Sigmoid colon (tissue), 7 donors: Measurements from ENCODE around the gene TPRX1. TPM values are rescaled to one million over a fixed set of nuclear protein-coding genes. Genes with fewer than 3 reads are reported as not detected.
"Not testable (repeated sequence)": the region's sequence is repeated elsewhere in the genome, so short reads cannot be mapped to it uniquely, and the experiment has no call there.

ENCODE experiments used
- DNase-seq: peaks from one replicate; pipeline ENCODE4 v3.0.0-alpha.2; 2019
- H3K27ac ChIP-seq, 4 donors: fragments of 200-600 bp; sonication (generic); one replicate each; pipeline ENCODE4 v1.5.1; 2016 to 2019; ENCODE audit warnings: mild to moderate bottlenecking in 1 of 4
- H3K27me3 ChIP-seq, 3 donors: fragments of 200-600 bp; sonication (generic); one replicate each; pipeline ENCODE4 v1.5.1; 2019; ENCODE audit warnings: mild to moderate bottlenecking in 1 of 3
- H3K36me3 ChIP-seq, 4 donors: fragments of 200-600 bp; sonication (generic); one replicate each; pipeline ENCODE4 v1.5.1; 2016 to 2019
- H3K4me1 ChIP-seq, 4 donors: fragments of 200-600 bp; sonication (generic); one replicate each; pipeline ENCODE4 v1.5.1; 2017 to 2019
- H3K4me3 ChIP-seq, 4 donors: fragments of 200-600 bp; sonication (generic); one replicate each; pipeline ENCODE4 v1.5.1; 2017 to 2019; ENCODE audit warnings: mild to moderate bottlenecking in 2 of 4, moderate library complexity in 1 of 4
- H3K9me3 ChIP-seq, 4 donors: fragments of 200-600 bp in 3 of 4; sonication (generic) in 3 of 4; one replicate each; pipeline versions ENCODE4 v1.5.1 to v1.6.1; 2013 to 2019
- EP300 ChIP-seq, 4 donors: sonication (generic); formaldehyde crosslinking; IDR thresholded peaks; one replicate each; pipeline ENCODE4 v1.6.1; 2017; ENCODE audit warnings: antibody characterized with exemption in 4 of 4
- POLR2A ChIP-seq, 2 donors: fragments of 450-650 bp; IDR thresholded peaks; one replicate each; pipeline ENCODE4 v1.6.1; 2016; ENCODE audit warnings: antibody characterized with exemption in 2 of 2, mild to moderate bottlenecking in 2 of 2, moderate library complexity in 2 of 2
- POLR2AphosphoS5 ChIP-seq, 4 donors: sonication (generic); formaldehyde crosslinking; IDR thresholded peaks; one replicate each; pipeline ENCODE4 v1.6.1; 2017; ENCODE audit warnings: antibody characterized with exemption in 4 of 4
- WGBS, 2 donors: extraction: QIAGEN DNeasy Blood & Tissue Kit; methylation state at CpG; one replicate each; pipeline ENCODE4 v1.1.7; 2013; 5-methylcytosine and 5-hydroxymethylcytosine counted together
- intact Hi-C: fragments of 100-400 bp; cut with DNase I; formaldehyde crosslinking; loops from one replicate; pipeline ENCODE4 v1.15.1; 2023
- polyA plus RNA-seq, 3 donors: library from polyadenylated mRNA; stranded (reverse); fragments of 200-250 nt; gene quantifications; one replicate each; pipeline ENCODE4 v1.2.3, GENCODE V29; 2013
- total RNA-seq, 4 donors: library from RNA; depleted of rRNA; stranded (reverse); fragments of >200 nt; gene quantifications; one replicate each; pipeline ENCODE4 v1.1.0, GENCODE V29; 2016
- TF ChIP-seq, protein P1 (sequence below), 4 experiments: fragments of 450-650 bp in 3 of 4; fragments of 200-600 bp in 1 of 4; IDR thresholded peaks; one replicate each; pipeline ENCODE4 v1.5.1; 2016 to 2019; ENCODE audit warnings: antibody characterized with exemption in 4 of 4, mild to moderate bottlenecking in 3 of 4, moderate library complexity in 2 of 4
- donor health status: healthy with polysubstance abuse.
- donor health status: Bipolar disorder and iron deficiency.
- donor health status: healthy.

The TPRX1 gene
- total and polyA plus RNA-seq, 7 donors = not detected

DNA sequence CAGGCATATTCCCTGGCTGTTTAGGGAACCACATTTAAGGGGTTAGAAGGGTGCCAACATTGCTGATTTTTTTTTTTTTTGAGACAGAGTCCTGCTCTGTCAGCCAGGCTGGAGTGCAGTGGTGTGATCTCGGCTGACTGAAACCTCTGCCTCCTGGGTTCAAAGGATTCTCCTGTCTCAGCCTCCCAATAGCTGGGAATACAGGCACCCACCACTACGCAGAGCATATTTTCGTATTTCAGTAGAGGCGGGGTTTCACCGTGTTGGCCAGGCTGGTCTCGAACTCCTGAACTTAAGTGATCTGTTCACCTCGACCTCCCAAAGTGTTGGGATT is 9.6 kb upstream of the TPRX1 start:
- intact Hi-C loops = loop anchor here (5.0 kb wide), 1 partner anchor 48 kb away; no protein-coding TSS in a partner anchor

DNA sequence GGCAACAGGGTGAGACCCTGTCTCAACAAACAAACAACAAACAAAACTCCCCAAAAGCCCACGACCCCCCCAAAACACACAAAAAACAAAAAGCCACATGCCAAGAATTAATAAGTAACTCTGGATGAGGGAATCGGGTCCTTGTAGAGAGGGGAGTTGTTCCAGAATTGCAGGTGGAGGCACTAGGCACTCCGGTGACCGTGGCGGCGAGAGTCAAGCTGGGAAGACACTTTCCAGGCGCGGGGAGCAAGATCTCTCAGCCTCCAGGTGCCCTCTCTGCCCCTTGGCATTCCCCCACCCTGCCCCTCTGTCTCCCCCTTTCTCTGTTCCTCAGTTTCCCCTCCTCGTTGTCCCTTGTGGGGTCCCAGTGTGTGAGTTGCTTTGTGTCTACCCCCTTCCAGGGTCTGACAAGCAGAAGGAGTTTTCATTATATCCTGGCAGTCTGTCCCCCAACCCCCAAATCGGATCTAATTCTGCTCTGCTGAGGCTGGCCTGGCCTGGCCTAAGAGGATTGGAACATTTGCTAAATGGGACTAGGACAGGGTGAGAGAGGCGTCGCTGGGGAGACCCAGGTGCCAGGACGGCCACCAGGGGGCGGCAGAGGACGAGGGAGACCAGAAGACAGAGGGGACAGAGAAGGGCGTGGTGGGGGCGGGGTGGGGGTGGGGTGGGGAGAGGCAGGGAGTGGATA is 9.1 kb upstream of the TPRX1 start:
- intact Hi-C loops = loop anchor here (5.0 kb wide), 1 partner anchor 49 kb away; no protein-coding TSS in a partner anchor
- Histone ChIP-seq H3K4me3 (no peak overlapping the region), H3K36me3 (no peaks in the 10 kb centered on the region), H3K4me1 (no peaks in the 10 kb centered on the region), H3K27ac (no peak overlapping the region), H3K9me3 (no peaks in the 10 kb centered on the region), H3K27me3 (peaks cover 0 to 4% (median 0%) of the 10 kb centered on the region in 3 donors)
- peak; percentile 73 for DNase-seq
- 18 to 32% methylated on average over 17 of the region's 17 CpGs for WGBS, 2 donors
- TF ChIP-seq EP300 (IDR thresholded peaks at IDR 0.05) (no peak), POLR2A (IDR thresholded peaks at IDR 0.05) (no peak)
- TF ChIP-seq, protein P1, sequence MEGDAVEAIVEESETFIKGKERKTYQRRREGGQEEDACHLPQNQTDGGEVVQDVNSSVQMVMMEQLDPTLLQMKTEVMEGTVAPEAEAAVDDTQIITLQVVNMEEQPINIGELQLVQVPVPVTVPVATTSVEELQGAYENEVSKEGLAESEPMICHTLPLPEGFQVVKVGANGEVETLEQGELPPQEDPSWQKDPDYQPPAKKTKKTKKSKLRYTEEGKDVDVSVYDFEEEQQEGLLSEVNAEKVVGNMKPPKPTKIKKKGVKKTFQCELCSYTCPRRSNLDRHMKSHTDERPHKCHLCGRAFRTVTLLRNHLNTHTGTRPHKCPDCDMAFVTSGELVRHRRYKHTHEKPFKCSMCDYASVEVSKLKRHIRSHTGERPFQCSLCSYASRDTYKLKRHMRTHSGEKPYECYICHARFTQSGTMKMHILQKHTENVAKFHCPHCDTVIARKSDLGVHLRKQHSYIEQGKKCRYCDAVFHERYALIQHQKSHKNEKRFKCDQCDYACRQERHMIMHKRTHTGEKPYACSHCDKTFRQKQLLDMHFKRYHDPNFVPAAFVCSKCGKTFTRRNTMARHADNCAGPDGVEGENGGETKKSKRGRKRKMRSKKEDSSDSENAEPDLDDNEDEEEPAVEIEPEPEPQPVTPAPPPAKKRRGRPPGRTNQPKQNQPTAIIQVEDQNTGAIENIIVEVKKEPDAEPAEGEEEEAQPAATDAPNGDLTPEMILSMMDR (IDR thresholded peaks at IDR 0.05) = peak in 2 of 4 experiments; percentile 8 to 52

More for the DNA sequence above, 9.6 kb upstream of the TPRX1 start:
- no peaks in the 10 kb centered on the region for H3K4me1 ChIP-seq
- no peak overlapping the region for H3K4me3 ChIP-seq
- TF ChIP-seq, protein P1 (IDR thresholded peaks at IDR 0.05) = no peak
- no peak for TF ChIP-seq POLR2A (IDR thresholded peaks at IDR 0.05)
- no peak for TF ChIP-seq EP300 (IDR thresholded peaks at IDR 0.05)
- TF ChIP-seq POLR2AphosphoS5 (IDR thresholded peaks at IDR 0.05) = no peak
- H3K27ac ChIP-seq = no peak overlapping the region
- 49 to 53% methylated on average over 7 of the region's 7 CpGs for WGBS, 2 donors
- no peak for DNase-seq
- H3K27me3 ChIP-seq = peaks cover 0 to 9% (median 0%) of the 10 kb centered on the region in 3 donors
- no peaks in the 10 kb centered on the region for H3K36me3 ChIP-seq
- H3K9me3 ChIP-seq = no peaks in the 10 kb centered on the region

GRCh38 chr19:47806435-47806834 is 2.1 kb upstream of the TPRX1 start:
- TF ChIP-seq EP300 (IDR thresholded peaks at IDR 0.05) (no peak), POLR2A (IDR thresholded peaks at IDR 0.05) (no peak), POLR2AphosphoS5 (IDR thresholded peaks at IDR 0.05) (no peak)
- TF ChIP-seq, protein P1 (IDR thresholded peaks at IDR 0.05) = no peak
- DNase-seq = no peak
- Histone ChIP-seq H3K4me1 (no peaks in the 10 kb centered on the region), H3K27me3 (no peaks in the 10 kb centered on the region), H3K27ac (no peak overlapping the region), H3K36me3 (no peaks in the 10 kb centered on the region), H3K4me3 (no peak overlapping the region), H3K9me3 (no peaks in the 10 kb centered on the region)
- WGBS, 2 donors = 89 to 91% methylated on average over 6 of the region's 6 CpGs
- intact Hi-C loops = no loop called here

DNA sequence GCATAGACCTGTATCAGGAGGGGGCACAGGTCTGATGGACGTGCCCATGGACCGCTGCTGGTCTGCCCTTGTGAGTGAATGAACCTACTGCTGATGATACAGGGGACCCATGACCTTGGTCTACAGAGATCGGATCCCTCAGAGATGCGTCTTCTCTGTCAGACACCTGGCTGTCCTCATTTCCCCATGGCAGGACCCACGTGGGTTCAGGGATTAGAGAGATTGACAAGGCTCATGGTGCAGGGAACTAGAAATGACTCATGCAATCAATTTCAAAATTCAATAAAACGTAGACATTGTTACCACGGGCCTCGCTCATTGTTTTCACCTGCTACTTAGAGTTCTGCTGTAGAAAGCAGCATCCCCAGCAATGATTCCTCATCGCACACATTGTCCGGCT is 962 bp upstream of the TPRX1 start:
- H3K4me1 ChIP-seq = no peaks in the 10 kb centered on the region
- WGBS, 2 donors = 70 to 85% methylated on average over 10 of the region's 10 CpGs

GRCh38 chr19:47803671-47804070 is 680 bp downstream of the TPRX1 start:
- 92 to 97% methylated on average over 11 of the region's 12 CpGs for WGBS, 2 donors
- H3K27me3 ChIP-seq, intact Hi-C loops, H3K4me3 ChIP-seq, H3K4me1 ChIP-seq, H3K9me3 ChIP-seq, DNase-seq, H3K27ac ChIP-seq, H3K36me3 ChIP-seq: not testable (repeated sequence)

More for the DNA sequence above, 962 bp upstream of the TPRX1 start:
- intact Hi-C loops = no loop called here
- Histone ChIP-seq H3K27ac (no peak overlapping the region), H3K27me3 (no peaks in the 10 kb centered on the region), H3K36me3 (no peaks in the 10 kb centered on the region), H3K9me3 (no peaks in the 10 kb centered on the region), H3K4me3 (no peak overlapping the region)
- DNase-seq = no peak
- TF ChIP-seq, protein P1 (IDR thresholded peaks at IDR 0.05) = no peak
- TF ChIP-seq POLR2A (IDR thresholded peaks at IDR 0.05) = no peak
- TF ChIP-seq EP300 (IDR thresholded peaks at IDR 0.05) = no peak
- no peak for TF ChIP-seq POLR2AphosphoS5 (IDR thresholded peaks at IDR 0.05)

DNA sequence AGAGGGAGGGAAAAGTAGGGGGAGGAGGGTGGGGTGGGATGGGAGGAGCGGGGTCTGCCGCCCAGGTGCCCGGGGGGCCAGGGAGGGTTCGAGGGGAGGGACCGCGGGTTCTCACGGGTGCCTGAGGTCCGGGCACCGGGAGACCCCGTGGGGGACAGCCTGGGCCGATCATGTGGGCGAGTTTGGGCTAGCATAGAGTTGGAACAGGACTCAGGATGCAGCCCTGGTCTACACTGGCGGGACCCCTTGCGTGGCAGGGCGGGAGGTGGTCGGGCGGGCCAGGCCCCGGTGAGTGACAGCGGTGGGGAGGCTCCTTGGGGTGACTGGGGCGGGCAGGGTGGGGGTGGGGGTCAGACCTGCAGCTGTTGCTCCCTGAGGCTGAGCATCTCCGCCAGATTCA is 1.2 kb downstream of the TPRX1 start:
- H3K4me3 ChIP-seq, H3K27ac ChIP-seq, DNase-seq, H3K36me3 ChIP-seq, H3K4me1 ChIP-seq, H3K9me3 ChIP-seq, intact Hi-C loops, H3K27me3 ChIP-seq: not testable (repeated sequence)
- WGBS, 2 donors = 87 to 88% methylated on average over 21 of the region's 21 CpGs
